Measurements from ENCODE around the gene VAPA. TPM values are rescaled to one million over a fixed set of nuclear protein-coding genes. Genes with fewer than 3 reads are reported as not detected.

The VAPA gene
- polyA plus RNA-seq, 1 donor, result 242 TPM

DNA sequence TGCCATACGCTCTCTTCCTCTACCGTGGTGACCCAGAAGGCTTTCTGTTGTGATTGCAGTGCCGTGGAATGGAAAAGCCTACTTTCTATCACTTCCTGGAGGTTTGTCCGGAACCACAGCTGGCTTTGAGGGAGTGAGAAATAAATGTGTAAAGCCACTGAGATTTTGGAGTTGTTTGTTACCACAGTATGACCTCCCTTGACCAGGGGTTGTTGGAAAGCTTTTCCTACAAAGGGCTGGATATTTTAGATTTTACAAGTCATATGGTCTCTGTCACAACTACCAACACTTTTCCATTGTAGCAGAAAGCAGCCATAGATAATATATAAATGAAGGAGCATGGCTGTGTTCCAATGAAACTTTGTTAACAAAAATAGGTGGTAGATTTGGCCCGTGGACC, 70.3 kb downstream of the VAPA start:
- no peak for DNase-seq

DNA sequence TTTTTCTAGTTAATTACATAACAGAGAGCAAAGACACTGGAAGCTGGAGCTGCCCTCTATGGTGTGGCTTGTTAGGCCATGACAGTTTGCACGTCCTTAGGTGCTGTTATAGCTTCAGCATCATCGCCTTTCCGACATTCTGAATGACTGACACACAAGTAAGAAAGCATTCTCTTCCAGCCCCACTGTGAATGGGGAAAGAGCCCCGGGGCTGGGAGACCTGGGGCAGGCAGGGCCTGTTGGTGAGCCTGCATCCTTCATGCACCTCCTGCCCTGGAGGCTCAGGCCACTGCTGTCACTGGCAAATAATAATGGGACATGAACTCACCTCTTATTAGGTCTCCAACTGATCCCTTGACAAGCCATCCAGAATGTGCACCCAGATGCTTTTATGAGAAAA, 71.8 kb downstream of the VAPA start:
- DNase-seq, result no peak

DNA sequence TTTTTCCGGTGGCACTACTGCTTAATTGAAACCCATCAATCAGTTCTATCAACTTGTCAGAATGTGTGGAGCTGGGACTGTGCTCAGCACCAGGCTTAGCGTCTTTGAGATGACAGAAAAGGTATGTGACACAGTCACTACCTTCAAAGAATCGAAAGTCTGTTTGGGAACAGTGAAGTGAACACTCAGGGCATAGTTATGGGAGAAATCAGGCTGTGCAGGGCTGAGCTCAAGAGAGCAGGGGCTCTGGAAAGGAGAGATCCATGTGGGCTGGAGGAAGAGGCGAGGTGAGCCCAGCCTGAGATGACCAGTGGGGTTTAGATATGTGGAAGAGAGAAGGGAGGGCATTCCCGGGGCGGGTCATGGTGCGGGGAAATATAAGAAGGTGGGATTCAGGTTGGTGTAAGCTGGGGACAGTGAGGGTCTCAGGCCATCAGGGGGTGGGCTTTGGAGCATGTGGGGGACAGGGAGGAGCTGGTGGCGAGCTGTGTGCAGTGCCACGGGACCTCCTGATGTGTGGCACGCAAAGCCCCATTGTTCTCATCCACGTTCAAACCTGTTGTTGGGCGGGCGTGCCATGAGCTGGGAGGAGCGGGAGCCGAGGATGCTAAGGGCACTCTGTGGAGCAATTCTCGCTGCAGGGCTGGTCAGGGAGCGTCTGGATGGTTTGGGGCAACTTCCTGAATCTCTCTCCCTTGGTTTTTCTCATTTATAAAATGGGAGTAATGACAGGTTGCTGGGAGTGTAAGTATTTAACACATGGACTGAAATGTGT, 72.5 kb downstream of the VAPA start:
- DNase-seq, result no peak

DNA sequence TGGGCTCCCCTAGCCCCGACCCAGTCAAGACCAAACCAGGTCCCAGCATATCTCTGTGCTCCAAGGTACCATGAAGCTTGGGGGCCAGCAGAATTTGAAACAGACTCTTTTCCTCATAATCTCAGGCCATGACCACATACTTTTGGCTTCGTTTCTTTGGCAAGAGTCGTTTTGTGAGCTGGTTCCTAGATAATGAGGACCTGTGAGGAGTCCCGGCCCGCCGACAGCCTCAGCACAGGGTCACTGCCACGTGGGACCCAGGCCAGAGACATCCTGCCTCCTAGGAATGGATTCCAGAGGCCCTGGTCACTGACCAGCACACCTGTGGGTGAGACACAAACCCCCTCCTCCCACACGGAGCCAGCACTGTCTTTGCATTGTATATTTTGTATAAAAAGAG, 73.5 kb downstream of the VAPA start:
- DNase-seq, result no peak

DNA sequence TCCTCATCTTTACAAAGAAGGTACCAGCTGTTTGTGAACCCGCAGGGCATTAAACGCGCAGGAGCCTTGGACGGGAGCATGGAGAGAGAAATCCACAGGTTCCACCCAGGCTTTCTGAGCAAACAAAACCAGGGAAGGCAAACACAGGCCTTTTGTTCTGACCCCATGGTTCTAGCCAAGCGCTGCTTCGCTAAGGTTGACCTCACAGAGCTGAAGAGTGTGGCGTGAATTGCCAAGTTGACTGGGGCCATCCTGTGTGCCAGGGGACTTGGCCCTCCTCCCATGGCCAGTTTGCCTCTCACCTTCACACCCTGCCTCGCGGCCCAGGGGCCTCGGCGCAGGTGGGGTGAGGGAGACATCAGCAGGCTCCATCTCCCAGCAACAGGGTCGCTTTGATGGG, 74.1 kb downstream of the VAPA start:
- DNase-seq, result no peak

DNA sequence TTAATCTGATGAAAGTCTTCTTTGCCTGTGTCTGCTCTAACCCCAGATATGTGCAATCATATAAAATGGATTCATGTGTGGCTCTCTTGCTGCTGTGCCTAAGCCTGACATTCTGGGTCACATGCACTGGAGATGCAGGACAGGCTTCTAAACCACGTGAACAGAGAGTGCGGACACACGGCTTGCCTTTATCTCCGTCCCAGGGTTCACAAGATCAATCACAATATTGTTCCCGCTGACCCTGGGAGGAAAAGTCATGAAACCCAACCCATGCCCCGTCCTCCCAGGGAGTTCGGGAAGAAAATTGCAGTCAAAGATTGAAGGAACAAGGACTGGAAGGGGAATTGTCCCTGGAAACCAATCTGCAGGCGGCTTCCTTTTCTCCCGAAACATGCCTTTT, 74.8 kb downstream of the VAPA start:
- DNase-seq, result no peak

DNA sequence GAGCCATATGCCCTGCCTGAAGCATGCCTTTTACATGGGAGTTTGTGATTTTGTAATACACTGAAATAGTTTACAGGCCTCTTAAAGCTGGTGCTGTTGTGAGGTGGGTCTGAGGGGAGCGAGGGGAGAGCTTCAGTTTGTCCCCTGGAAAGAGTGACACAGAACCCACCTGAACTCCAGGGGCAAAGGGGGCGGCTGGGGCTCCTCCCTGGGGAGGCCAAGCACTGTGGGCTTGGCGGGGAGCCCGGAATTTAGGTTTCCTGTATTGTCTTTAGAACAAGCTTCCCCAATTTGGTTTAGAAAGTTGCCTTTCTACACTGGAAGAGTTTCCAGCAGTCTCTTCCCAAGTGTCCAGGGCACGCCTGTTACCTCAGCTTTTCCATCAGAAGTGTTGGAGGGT, 75.7 kb downstream of the VAPA start:
- no peak for DNase-seq

DNA sequence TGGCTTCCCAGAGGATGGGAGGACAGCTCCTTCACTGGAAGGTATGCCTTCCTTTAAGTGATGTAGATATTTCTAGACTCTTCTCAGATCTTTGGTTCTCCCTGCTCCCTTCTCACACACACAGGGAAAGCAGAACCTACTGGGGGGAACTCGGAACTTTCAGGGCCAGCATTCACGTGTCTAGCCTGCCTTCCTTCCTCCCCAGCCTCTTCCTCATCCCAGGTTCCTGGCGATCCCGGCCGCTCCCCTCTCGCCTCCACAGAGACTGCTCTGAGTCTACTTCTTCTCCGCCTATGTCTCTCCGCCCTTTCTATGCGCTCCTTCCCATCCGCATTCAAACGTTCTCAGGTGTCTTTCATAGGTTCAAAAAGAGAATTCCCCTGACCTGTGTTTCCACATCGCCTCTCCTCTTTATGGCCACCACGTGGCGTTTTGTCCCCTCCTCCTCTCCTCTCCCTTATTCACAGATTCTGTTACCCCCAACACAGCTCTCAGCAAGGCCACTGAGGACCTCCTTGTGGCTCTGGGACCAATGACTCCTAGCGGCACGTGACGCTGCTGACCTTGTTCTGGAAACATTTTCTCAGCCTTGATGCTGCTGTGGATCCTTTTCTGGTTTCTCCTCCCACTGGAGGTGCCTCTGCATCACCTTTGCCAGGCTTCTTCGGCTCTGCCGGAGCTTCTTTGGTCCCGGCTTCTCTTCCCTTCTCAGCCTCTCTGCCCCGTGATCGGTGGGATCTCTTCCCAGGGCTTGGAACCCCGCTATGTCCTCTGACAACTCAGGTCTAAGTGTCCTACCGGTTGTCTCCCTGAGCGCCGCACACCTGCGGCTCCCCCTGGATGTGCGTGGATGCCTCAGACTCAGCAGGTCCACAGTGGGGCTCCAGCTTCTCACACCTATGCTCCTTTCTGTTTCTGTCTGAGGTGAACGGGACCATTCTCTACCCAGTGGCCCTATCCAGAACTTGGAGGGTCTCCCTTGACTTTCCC, 77.5 kb downstream of the VAPA start:
- no peak for DNase-seq

DNA sequence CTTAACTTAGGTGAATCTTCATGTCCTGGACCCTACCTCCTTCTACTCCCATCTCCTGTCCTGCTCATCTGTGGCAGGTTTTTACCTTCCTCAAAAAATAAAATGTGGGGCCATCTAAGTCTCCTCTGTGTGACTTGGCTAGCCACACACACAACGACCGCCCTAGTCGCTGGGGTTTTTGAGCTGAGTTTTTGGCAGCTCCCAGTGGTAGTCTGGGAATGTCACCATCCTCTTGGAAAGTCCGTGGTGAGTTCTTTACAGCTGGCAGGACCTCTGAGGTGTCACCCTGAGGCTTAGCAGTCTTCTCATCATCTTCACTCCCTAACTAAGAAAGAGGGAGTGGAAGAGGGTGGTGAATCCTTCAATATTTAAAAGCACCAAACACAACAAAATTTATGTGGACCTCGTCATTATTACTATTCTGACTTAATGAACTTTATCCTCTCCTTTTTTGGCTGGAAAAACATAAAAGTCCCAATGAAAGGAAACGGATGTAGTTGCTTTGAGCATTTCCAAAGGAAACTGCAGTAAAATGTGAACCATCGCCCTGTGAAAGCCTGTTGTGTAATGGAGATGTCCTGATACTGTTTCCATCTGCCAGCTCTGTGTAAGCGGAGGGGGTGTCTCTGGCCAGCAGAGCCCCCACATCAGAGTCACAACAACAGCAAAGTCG, 78.6 kb downstream of the VAPA start:
- no peak for DNase-seq

DNA sequence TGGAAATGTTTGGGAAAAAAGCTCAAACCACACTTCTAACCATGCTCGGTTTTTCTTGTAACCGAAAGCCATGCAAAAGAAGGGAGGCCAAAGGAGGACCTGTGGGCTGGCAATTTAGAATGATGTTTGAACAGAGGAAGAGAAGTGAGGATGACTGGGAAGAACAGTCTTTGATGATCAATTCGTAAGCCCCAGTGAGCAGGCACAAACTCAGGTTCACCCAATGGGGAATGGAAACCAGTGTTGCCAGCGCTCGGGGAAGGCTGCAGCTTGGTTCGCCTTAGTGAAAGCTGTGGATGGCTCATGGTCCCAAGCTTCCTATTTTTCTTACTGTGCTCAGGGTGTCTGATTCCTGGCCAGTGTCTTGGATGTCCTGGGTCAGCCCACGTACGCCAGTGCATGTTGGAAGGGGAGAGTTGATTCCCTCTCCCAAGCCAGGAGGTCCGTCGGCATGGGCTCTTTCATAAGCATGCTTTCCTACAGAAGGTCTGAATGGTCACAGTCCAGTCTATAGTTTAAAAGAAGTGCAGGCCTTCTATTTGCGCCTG, 79.2 kb downstream of the VAPA start:
- DNase-seq, result no peak

DNA sequence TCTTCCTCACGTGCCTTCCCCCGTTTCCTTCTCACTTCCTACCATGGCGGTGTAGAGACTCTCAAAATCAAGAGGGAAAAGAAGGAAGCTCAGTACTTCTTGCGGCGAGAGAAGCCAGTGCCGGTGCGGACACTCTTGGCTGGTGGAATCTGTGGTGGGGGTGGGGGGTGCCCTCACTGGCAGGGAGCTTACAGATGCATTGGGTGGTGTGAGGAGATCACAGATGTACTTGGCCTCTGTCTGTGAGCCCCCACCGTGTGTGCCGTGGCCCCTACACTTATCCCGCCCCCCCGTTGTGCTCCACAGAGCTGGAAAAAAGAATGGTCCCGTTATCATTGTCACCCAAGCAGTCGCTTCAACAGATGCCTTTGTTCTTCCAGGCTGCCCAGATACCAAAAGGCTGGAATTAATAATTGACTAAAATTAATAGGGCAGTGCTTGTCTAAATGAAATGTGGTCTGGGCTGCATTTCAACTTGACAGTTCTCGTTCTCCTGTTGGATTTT, 79.8 kb downstream of the VAPA start:
- no peak for DNase-seq

DNA sequence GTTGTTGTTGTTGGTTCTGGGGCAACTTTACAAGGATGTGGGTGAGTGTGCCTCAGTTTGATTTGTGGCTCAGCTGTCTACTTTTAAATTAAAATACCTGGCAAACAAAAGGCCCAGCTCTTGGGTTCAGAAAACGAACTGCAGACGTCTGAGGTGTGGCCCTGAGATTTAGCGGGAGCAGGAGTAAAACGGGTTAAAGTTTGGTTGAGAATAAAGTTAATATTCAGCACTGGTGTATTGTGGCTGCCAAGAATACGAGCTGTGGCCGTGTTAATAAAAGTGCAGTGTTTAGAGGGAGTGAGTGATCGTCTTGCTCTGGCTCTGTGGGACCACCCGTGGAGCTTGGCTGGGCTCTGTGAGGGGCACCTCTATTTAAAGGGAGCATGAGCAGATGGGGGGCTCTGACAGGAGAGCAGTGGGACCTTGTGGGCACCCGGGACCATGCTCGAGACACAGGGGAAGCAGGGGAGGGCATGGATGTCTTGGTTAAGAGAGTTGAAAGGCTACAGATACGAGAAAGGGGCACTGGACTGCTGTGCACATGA, 80.3 kb downstream of the VAPA start:
- no peak for DNase-seq

DNA sequence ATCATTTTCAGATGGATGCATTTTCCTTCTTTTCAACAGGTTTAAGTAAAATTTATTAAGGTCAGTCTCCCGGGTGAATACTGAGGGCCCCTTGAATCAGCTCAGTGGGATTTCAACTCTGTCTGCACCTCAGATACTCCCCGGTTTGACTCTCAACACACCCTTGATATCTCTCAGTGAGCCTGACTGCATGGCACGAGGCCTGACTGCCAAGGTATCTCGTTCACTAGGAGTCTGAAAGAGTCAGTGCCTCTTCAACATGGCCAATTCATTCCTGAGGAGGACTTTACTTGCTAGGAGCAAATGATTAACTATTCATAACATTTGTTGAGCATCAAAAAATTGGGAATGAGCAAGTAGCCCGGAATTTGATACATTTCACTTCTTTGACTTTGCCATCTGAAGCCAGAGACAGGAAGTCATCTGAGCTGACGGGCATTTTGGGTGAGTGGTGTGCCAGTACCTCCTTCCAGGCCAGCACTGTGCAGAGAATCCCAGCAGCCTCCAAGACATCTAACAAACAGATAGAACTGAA, 81.0 kb downstream of the VAPA start:
- DNase-seq, result no peak

DNA sequence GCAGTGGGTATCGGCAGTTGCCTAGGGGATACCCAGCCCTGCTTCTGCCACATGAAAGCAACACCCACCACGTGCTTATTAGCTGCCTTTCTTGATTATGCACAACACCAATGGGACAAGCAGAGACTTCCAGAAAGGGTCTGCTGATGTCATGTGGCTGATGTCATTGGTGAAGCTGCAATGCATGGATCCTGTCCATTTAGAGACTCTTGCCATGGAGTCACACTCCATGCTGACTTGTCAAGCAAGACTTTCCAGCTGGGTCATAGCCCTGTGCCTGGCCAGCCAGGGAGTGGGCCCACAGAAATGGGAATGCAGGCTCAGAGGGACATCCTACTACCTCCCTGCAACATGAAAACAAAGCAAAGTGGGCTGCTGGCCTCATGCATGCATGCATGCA, 81.8 kb downstream of the VAPA start:
- DNase-seq, result no peak

DNA sequence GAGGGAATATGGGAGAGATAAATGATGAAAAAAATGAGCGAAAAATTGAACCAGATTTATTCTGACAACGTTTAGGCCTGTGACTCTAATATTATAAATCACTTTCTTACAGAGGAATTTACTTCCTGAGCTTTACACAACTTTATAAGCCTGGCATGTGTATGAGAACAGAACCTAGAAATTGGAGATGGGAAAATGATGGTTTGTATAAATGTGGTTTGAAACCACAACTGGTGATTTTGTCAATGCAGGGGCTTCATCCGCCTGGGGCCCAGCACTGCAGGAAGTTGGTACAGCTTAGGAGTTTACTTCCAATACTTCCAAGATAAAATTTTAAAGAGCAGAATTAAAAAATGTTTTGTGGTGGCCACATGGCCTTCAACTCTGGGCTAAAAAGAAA, 82.3 kb downstream of the VAPA start:
- DNase-seq, result no peak

DNA sequence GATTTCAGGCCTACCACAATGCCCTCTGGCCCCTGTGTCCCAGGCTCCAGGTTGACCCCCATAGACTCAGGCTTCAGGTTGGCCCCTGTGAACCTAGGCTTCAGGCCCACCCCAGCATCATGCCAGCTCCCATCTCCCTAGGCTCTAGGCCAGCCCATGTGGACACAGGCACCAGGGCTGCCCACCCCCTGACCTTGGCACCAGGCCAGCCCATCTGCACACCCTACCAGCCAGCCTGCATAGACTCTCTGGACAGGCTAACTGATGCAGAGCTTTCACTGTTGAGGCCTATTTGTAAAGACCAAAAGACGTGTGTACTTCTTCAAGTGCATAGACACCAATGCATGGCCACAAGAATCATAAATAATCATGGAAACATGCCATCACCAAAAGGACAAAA, 83.9 kb downstream of the VAPA start:
- no peak for DNase-seq

DNA sequence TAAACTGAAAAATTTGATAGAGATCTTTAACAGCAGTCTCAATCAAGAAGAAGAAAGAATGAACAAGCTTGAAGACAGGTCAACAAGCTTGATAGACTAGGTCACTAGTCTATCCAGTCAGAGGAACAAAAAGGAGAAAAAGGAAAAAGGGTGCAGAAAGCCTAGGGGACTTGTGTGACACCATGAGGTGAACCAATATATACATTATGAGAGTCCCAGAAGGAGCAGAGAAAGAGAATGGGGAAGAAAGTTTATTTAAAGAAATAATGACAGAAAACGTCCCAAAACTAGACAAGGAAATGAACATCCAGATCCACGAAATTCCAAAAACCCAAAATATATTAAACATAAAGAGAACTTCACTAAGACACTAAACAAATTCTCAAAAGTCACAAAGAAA, 84.5 kb downstream of the VAPA start:
- no peak for DNase-seq

DNA sequence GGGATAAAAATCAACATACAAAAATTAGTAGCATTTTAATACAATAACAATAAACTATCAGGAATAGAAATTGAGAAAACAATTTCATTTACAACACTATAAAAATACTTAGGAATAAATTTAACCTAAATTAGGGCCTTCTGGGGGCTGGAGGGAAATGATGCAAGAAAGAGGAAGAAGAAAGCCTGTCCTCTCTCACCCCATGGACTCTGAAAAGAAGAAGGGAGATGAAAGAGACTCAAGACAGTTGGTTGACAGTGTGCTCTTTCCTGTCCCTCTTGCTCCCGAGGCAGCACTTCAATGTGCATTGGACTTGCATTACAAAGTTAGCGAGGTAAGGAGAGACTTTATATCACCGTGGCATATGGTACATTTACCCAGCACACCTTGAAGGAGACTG, 88.5 kb downstream of the VAPA start:
- DNase-seq, result no peak

DNA sequence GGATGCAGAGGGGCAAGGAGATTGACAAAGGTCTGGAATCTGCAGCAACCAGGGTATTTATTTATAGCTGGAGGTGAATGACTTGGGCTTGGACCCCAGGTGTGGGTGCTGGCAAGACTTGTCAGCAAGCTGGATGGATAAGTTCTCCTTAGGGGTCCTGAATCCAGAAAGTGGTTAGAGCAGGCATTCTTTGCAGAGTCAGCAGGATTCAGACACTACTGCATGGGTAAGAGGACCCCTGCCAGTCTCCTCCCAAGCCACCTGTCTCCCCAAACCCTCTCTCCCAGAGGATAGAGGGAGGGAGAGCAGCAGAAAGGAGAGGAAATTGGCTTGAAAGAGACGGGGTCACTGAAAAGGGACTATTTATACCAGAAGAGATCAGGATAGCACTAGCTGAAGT, 89.5 kb downstream of the VAPA start:
- DNase-seq, result no peak

DNA sequence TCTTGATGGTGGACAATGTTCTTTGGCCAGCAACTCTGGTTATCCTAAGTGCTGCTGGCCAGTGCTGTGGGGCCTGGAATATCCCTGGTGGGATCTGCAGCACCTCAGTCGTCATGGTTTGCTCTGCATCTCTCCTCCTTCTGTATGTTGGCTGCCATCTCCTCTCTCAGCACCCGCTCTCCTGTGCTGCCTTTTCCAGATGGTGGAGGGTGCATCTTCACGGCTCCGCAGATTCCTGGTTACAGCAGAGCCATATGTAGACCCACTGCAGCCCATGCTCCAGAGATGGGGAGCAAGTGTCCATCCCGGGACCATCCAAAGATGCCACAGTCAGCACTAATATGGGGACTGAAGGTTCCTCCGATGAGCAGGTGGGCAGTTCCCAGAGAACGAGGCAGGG, 90.0 kb downstream of the VAPA start:
- no peak for DNase-seq

DNA sequence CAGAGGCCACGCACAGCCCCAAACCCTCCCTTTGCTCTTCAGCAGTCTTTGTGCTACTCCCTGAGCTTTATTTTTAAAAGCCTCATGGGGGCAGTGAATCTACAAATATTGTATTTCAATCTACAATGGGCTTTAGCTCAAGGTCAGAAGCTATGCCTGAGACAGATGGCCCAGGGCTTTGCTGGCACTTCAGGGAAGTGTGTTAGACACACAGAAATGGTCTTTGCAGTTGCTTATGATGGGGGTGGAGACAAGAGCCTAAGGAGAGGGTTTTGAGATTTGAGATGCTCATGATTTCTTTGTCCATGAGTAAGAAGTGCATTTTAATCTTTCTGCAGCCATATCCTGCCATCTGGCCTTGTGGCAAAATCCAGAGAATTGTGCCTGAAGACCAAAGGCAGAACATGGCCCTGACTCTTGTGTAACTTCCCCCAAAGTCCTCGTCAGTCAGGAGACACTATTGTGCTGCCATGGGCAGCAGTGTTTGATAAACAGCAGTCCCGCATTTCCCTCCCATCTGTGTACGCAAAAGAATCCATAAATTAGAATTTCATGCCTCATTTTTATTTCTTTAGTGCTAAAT, 92.6 kb downstream of the VAPA start:
- DNase-seq, result no peak

Data from hindlimb muscle (tissue), 1 donor.